Measurements from ENCODE around the gene RAD51AP1. TPM values are rescaled to one million over a fixed set of nuclear protein-coding genes. Genes with fewer than 3 reads are reported as not detected.

The RAD51AP1 gene
- total RNA-seq, 1 donor from 2014 or later = 1.5 TPM

DNA sequence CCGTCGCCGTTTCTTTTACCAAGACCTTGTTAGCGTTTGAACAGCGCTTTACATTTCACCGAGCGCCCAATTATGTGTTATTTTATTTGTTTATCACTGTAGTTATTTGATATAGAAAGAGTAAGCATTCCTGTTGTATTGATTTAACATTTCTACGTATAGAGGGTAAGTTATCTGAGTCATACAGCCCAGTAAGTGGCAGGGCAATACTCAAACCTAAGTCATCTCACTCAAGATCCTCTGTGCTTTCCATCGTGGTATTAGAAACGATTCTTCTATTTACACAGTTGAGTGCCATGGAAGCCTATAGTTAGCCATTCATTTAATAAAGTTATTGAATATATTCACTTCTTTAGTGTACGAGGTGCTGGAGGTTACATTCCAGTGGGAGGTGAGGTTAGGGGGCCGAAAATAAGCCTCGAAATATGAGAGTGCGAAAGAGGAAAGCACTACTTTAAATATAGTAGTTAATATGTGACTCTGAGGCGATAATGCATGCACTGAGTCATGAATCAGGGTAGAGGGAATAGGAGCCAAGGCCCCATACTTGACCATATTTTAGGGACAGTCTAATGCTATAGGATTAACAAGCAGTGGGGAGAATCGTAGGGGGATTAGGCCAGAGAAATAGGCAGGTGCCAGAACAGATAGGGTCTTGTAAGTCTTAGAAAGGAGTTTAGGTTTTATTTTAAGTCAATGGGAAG is 629 bp downstream of the RAD51AP1 start:
- no peak for ATAC-seq
- intact Hi-C loops (cut with DNase I) = loop anchor here (10.0 kb wide), 1 partner anchor 665 kb away; the partner anchor contains the start of gene PARP11
- no peak for DNase-seq (ENCODE audit: missing footprints)

DNA sequence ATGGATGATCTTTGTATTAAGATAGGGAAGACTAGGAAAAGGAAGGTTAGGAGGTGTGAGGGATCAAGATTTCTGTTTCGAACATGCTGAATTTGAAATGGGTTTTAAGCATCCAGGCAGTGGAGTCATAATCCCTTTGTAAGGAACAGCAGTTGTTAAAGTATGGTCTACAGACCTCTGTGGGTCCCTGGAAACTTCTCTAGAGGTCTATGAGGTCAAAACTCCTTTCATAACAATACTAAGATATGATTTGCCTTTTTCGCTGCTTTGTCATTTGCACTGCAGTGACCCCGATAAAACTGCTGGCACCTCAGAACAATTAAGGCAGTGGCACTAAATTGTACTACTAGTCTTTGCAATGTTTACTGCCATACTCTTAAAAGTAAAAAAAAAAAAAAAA is 1.5 kb downstream of the RAD51AP1 start:
- intact Hi-C loops (cut with DNase I) = no loop called here

DNA sequence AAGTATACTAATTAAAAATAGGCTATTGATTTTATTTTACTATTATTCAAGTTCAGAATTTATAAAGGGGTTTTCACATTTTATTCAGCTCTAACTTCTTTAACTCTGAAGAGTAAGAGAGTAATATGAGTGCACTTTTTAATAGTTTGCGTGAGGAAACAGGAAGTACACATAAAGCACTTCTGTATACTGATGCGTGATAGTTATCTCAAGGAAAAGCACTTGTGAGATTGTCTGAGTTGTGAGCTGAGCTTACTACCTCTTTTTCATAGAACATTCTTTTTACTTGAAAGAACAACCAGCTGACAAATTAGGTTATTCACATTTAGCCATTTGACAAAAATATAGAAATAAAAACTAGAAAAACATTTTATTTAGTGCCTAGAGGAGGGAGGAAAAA is 1.9 kb downstream of the RAD51AP1 start:
- ATAC-seq = no peak
- DNase-seq (ENCODE audit: missing footprints) = no peak
- intact Hi-C loops (cut with DNase I) = no loop called here

More for the DNA sequence above, 1.5 kb downstream of the RAD51AP1 start:
- no peak for ATAC-seq
- no peak for DNase-seq (ENCODE audit: missing footprints)

DNA sequence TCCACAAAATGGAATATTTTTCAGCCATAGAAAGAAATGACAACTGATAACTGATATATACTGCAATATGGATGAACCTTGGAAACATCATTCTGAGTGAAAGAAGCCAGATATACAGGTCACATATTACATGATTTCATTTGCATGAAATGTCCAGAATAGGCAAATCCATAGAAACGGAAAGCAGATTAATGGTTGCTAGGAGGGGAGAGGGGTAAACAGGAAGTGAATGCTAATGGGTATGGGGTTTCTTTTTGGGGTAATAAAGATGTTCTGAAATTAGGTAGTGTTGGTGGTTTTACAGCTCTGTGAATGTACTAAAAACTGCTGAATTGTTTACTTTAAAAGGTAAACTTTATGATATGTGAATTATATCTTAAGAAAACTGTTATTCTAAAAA is 6.5 kb downstream of the RAD51AP1 start:
- no peak for ATAC-seq
- no peak for DNase-seq (ENCODE audit: missing footprints)
- intact Hi-C loops (cut with DNase I) = no loop called here

DNA sequence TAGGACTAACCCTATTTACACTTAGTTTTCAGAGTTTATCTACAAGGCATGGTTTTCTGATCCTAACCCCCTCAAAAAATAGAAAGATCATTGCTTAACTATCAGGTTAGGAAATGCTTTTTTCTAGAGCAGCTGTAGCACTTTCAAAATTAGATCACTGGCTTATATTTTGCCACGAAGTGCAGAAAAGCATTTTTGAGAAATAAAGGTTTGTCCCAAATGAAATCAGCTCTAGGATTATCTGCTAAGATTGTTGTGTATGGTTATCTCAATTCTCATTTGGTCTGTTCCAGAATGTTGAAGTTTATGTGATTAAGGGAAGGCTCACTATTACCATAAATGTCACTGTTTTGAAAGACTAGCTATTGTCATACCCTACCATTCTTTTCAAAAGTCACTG is 13.5 kb downstream of the RAD51AP1 start:
- ATAC-seq = no peak
- no peak for DNase-seq (ENCODE audit: missing footprints)
- intact Hi-C loops (cut with DNase I) = no loop called here

DNA sequence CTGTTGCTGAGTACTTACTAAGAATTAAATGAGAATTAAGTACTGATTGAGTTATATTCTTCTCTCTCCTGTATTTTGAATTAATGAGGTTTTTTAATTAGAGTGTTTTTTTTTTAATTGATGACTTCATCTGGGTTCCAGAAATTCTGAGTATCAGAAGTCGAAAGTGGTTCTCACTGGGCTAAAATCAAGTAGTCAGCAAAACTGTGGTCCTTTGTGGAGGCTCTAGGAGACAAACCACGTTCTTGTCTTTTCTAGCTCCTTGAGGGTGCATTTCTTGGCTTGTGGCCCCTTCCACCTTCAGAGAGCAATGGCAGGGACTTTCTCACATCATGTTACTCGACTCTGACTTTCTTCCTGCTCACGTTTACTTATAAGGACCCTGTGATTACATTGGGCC is 15.3 kb downstream of the RAD51AP1 start:
- DNase-seq (ENCODE audit: missing footprints) = no peak
- intact Hi-C loops (cut with DNase I) = no loop called here
- no peak for ATAC-seq

DNA sequence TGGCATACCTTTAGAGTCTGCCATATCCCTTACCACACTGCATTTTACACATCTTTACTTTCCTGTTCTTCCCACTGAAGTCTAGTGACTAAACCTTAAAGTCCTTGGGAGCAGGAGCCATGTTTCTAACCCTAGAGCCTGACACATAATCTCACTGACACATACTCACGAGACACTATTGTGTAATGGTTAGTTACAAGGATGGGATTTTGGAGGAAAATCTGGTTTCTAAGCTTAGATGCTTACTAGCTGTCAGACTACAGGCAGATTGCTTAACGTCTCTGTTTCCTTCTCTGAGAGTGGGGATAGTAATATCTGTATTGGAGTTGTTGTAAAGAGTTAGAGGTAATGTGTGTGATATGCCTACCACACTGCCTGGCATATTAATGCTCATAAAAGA is 17.1 kb downstream of the RAD51AP1 start:
- intact Hi-C loops (cut with DNase I) = no loop called here
- DNase-seq (ENCODE audit: missing footprints) (no peak), ATAC-seq (no peak)

DNA sequence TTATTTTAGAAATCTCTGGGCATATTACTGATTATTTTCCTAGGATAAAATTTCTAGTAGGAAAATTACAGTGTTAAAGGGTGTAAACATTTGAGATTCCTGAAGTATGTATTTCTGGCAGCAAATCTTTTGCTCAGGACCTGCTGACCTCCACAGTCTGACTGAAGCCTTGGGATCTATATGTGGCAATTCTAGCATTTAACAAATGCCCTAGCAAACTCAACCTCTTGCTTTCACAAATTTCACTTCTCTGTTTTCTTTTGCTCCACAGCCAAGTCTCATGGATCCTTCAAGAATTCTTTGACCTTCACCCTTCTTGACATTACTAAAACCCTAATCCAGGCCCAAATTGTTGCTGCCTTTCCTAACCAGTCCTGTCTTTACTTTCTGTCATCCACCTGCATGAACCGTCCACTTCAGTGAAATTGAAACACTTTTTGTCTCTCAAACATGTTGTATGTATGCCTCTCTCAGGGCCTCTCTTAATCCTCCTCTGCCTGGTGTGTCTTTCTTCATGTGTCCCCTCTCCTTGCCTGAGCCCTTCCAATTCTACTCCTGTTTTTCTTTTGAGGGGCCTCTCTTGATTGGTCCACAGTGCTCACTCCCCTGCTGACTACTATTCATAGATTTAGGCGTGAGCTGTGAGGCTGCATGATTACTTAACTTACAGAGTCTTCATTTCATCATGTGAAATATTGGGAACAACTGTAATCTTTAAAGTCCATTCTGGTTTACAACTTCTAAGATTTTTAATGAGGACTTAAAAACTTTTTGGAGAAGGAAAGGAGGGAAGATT is 18.2 kb downstream of the RAD51AP1 start:
- ATAC-seq (no peak), DNase-seq (ENCODE audit: missing footprints) (no peak)
- intact Hi-C loops (cut with DNase I) = no loop called here

DNA sequence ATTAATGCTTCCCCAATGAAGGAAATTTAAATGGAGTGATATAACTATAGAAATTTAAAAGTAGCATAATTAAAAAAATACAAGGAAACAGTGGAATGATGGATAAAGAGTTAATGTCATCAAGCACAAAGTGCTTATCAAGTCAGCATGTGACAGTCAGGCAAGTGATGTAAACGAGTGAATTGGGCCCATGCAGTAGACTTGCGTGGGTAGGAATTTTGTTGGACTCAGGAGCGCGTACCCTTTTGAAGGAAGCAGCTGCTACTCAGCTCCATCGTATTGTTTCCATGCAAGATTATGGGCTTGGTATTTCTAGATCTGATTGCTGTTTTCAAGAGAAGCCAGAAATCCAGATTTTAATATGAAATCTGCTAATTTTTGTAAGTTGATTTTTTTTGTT is 18.9 kb downstream of the RAD51AP1 start:
- intact Hi-C loops (cut with DNase I) = no loop called here
- no peak for DNase-seq (ENCODE audit: missing footprints)
- no peak for ATAC-seq

DNA sequence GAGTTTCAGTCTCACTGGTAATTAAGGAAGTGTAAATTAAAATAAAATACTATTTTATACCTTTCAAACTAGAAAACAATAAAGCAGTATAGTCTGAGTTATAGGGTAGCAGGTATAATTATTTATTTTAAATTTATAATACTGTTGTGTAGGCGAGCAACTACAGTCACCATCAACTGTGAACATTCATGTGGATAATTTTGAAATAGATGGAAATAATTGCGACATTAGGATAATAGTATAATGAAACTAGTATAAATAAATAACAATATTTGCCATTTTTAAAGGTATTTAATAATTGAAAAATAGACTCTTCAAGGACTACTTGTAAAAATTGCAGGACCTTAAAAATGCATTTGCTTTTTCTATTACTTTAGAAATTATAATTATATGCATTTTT is 19.5 kb downstream of the RAD51AP1 start:
- no peak for DNase-seq (ENCODE audit: missing footprints)
- ATAC-seq = no peak
- intact Hi-C loops (cut with DNase I) = no loop called here

DNA sequence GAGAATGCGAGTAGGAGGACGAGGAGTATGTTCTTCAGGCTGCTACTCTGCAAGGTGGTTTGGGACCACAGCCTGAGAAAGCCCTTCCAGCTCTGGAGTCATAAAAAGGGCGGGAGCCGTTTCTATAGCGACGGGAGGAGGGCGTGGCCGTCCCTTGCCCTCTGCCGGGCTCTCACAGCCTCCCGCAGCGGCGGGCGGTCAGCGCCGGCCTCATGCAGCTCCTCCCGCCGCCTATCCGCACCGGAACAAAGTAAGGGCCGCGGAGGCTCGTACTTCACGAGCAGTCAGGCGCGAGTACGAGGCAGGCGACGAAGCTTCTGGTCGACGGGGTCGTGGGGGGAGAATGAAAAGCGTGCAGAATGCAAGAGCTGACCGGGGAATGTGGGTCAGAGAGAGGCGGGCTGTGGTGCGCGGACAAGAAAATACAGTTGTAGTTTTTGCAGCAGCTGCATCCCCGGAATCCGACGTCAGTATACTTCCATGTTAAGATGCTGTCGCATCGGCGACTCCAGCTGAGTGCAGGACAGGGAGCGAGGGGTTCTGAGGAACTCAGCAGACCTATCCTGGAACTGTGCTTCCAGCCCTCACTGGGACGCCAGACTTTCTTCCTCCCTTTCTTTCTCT is 23.5 kb downstream of the RAD51AP1 start, which contains the start of gene DYRK4:
DYRK4 (plus strand) TSS at position 175 of the 624 bp plus-strand sequence; CDS start at position 213, 38 bp downstream.
- DNase-seq (ENCODE audit: missing footprints) (peak; percentile 92), ATAC-seq (peak; percentile 94)
- intact Hi-C loops (cut with DNase I) = no loop called here

DNA sequence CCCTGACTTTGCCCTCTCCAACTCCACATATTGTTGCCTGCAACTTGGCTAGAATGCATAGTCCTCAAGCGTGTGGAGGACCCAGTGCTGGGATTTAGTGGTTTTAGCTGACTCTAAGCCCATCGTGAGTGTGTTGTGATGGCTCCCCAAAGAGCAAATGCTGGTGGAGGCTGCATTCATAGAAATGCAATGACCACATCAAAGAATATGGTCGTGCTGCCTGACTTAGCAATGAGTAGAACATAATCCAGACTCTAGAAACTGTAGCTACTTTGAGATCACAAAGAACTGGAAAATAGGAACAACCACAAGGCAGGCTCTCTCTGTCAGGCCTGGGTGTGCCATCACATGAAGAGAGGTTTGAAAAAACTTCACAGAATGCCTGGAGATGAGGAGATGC is 24.6 kb downstream of the RAD51AP1 start:
- DNase-seq (ENCODE audit: missing footprints) (no peak), ATAC-seq (no peak)
- intact Hi-C loops (cut with DNase I) = no loop called here

DNA sequence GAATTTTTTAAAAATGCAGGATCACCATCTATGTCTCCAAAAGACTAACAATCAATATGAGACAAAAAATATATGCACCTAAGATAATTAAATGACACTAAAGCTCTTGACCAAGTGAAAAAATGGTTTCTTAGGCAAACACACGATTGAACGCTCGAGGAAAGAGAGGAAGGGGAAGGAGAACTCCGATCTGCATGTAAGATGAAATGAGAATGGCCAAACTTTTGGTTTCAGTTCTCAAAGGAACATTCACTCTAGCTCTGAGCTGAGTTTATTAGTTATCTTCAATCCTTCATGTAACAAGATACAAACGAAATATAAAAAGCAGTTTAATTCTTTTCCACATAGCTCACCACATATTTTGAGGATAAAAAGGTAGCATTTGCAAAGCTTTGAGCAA is 26.1 kb downstream of the RAD51AP1 start:
- ATAC-seq (no peak), DNase-seq (ENCODE audit: missing footprints) (no peak)
- intact Hi-C loops (cut with DNase I) = no loop called here

DNA sequence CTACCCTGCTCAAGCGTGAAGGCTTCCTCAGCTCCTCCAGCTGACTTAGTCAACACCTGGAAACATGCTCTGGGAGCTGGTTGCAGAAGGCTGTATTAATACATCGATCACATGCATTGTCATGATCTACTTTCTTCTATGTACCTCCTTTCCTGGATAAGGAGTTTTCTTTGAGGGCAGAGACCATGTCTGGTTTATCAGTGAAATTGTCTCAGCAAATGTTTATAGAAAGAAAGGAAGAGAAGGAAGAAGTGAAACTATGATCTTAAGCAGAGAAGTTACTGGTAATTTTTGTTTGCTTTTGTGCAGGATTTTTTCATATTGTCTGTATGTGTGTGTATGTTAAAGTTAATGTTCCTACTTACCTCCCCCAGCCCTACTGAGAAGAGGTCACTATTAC is 27.8 kb downstream of the RAD51AP1 start:
- intact Hi-C loops (cut with DNase I) = no loop called here
- ATAC-seq = no peak
- no peak for DNase-seq (ENCODE audit: missing footprints)

DNA sequence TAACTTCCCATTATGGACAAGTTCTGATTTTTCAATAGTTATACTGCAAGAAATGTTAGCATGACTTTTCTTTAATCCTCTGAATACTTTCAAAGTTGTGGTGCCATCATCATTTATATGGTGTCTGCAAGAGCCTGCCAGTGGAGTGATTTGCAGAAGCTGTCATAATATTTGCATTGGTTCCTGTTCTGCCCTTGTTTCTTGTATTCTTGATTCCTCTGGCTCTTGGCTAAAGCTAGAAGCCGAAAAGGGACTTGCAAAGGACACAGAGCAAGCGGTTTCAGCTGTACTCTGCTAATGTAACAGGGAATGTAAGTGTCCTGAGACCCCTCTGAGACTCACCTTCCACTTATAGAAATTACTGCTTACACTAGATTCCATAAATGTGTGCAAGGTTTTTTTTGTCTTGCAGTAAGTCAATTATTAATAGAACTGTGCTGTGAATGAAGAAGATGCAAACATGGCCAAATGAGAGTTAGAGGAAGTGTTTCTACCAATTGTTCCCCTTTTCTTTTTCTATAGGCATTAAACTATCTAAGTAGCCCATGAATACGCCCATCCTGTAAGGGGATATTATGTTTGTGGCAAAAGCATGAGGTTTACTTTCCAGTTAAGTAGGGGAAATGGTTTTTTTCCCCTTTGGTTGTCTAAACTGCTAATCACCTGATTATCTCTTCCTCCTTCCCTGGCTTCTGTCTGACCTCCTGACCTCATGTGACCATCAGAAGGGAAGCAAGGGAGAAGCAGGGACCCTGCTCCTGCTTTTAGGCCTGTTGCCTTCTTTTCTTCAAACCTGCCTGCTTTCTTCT is 28.6 kb downstream of the RAD51AP1 start:
- ATAC-seq (peak; percentile 52), DNase-seq (ENCODE audit: missing footprints) (no peak)
- intact Hi-C loops (cut with DNase I) = no loop called here

DNA sequence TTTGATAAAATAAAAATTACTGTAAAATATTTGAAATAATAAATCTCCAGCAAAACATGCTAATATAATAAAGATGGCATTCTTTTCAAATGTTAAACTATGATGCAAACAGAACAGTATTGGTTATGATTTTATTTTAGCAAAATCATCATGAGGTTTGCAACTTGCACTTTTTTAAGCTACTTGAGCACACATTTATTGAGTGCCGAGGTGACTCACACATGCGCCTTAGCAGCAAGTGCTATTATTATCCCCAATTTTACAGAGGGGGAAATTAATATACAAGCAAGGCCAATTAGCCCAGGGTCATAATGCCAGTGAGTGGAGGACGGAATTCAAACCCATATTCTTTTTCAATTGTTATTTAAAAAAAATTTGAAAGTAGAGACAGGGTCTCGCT is 30.6 kb downstream of the RAD51AP1 start:
- intact Hi-C loops (cut with DNase I) = no loop called here
- DNase-seq (ENCODE audit: missing footprints) = no peak
- ATAC-seq = no peak

DNA sequence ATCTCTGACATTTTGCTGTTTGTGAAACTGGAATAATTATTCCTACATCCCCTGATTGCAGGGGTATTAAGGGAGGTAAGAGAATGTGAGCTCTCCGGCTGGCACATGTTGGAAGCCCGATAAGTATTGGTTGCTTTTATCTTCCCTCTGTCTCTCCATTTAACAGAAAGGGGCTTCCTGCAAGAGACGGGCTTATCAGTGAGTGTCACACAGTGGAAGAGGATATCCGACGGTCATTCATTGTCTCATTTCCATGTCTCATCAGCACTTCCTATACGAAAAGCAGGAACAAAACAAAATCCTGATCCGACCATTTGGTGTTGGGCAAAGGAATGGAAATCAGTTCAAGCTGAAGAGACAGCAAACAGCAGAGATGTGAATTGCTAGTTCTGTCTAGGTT is 34.0 kb downstream of the RAD51AP1 start:
- intact Hi-C loops (cut with DNase I) = no loop called here
- no peak for DNase-seq (ENCODE audit: missing footprints)
- ATAC-seq = no peak

DNA sequence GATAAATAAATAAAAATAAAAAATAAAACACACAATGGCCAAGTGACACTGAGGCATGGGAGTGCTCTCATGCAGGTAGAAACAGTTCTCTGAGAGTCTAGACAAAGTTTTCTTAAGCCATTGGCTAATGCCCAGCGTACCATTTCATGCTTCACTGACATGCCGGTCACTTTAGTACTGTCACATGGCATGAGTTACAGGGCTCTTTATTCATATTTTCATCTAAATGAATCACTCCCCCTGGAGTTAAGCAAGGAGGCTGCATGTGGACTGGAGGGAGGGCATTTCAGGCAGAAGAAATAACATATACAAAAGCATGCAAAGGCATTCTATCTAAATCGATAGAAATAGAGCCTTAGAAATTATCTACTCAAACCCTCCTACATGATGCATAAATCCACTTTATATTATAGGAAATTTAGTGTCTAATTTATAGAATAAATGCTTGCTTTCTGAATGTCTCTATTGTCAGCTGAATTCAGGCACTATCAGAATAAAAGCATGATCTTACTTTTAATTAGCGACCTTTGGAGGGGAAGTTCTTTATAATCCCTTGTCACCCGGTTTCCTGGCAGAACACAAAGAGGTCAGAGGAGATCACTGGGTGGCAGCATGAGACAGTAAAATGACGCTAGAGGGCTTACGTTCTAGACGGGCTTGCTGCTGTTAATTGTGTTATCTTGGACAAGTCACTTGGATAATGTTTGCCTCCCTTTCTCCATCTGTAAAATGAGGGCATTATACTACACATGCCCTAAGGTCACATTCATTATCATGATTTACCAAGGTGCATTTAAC is 40.8 kb downstream of the RAD51AP1 start:
- DNase-seq (ENCODE audit: missing footprints) = no peak
- intact Hi-C loops (cut with DNase I) = no loop called here
- ATAC-seq = peak; percentile 34

Measured in Right ventricle myocardium inferior (tissue), 1 donor.